COLO668 (cell line): Measurements from ENCODE around the gene SHISA8.

Experiments
- DNase-seq: peaks from one replicate; lab custom pipeline; 2025; ENCODE audit not compliant: unreplicated experiment; lab: John Stamatoyannopoulos, UW

SHISA8 gene

GRCh38 chr22:41862530-41863266 lies 52.2 kb downstream of the SHISA8 start:
- no peak for DNase-seq

- DNase-seq: no peak
Measured at GRCh38 chr22:41862160-41862529, 52.7 kb downstream of the SHISA8 start.
